ENCODE results near the gene LAMA4.

The LAMA4 gene

GRCh38 chr6:112194511-112194910 is 59.9 kb downstream of the LAMA4 start:
- DNase-seq, result no peak

GRCh38 chr6:112193535-112194051 is 60.8 kb downstream of the LAMA4 start:
- Mint-ChIP-seq H3K9me3 (no peaks in the 10 kb centered on the region), H3K27ac (no peak overlapping the region), H3K27me3 (peaks cover 21 to 44% of the 10 kb centered on the region in 2 donors), H3K36me3 (ENCODE audit: insufficient read depth) (no peaks in the 10 kb centered on the region), H3K4me3 (no peak overlapping the region), H3K4me1 (ENCODE audit: low read depth in 2 of 2) (no peaks in the 10 kb centered on the region)
- ATAC-seq (replicated peaks) (no peak), DNase-seq (no peak)

More at GRCh38 chr6:112194511-112194910, 59.9 kb downstream of the LAMA4 start:
- Mint-ChIP-seq H3K27me3 (peaks cover 26 to 47% of the 10 kb centered on the region in 2 donors), H3K27ac (no peak overlapping the region), H3K4me3 (no peak overlapping the region), H3K9me3 (no peaks in the 10 kb centered on the region), H3K4me1 (ENCODE audit: low read depth in 2 of 2) (no peaks in the 10 kb centered on the region), H3K36me3 (ENCODE audit: insufficient read depth) (no peaks in the 10 kb centered on the region)
- ATAC-seq (replicated peaks), result no peak

DNA sequence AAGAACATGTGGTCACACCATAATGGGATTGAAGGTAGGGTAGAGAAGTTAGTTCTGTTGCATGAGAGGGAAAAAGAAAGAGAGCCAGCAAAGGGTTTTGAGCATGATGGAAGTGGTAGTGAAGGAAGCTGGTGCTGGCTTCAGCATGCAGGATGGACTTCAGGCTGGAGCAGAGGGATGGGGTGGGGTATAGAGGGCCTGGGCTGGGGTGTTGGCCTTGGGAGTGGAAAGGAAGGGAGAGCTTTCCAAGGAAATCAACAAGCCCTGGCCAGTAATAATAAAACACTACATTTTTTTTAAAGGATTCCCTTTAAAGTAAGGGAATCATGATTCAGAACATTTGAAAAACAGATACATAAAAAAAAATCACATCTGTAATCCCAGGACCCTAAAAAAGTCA is 61.2 kb downstream of the LAMA4 start:
- H3K4me1 Mint-ChIP-seq (ENCODE audit: low read depth in 2 of 2), result peaks cover 0 to under 1% of the 10 kb centered on the region in 2 donors
- H3K27me3 Mint-ChIP-seq, result peaks cover 19 to 39% of the 10 kb centered on the region in 2 donors
- no peaks in the 10 kb centered on the region for H3K36me3 Mint-ChIP-seq (ENCODE audit: insufficient read depth)
- no peak for ATAC-seq (replicated peaks)
- H3K9me3 Mint-ChIP-seq, result no peaks in the 10 kb centered on the region
- no peak for DNase-seq
- H3K27ac Mint-ChIP-seq, result no peak overlapping the region
- no peak overlapping the region for H3K4me3 Mint-ChIP-seq

GRCh38 chr6:112191509-112192020 is 62.8 kb downstream of the LAMA4 start:
- H3K36me3 Mint-ChIP-seq (ENCODE audit: insufficient read depth), result no peaks in the 10 kb centered on the region
- peaks cover 5 to 6% of the 10 kb centered on the region in 2 donors for H3K4me1 Mint-ChIP-seq (ENCODE audit: low read depth in 2 of 2)
- H3K27ac Mint-ChIP-seq, result no peak overlapping the region
- H3K4me3 Mint-ChIP-seq, result no peak overlapping the region
- DNase-seq (no peak), ATAC-seq (replicated peaks) (no peak)
- H3K27me3 Mint-ChIP-seq, result peaks cover 26 to 30% of the 10 kb centered on the region in 2 donors
- no peaks in the 10 kb centered on the region for H3K9me3 Mint-ChIP-seq

- Mint-ChIP-seq H3K4me3 (no peak overlapping the region), H3K27me3 (peaks cover 25 to 36% of the 10 kb centered on the region in 2 donors), H3K27ac (no peak overlapping the region), H3K4me1 (ENCODE audit: low read depth in 2 of 2) (peaks cover 5 to 6% of the 10 kb centered on the region in 2 donors), H3K36me3 (ENCODE audit: insufficient read depth) (no peaks in the 10 kb centered on the region), H3K9me3 (no peaks in the 10 kb centered on the region)
- DNase-seq (no peak), ATAC-seq (replicated peaks) (no peak)
These were observed 64.2 kb downstream of the LAMA4 start for GRCh38 chr6:112190164-112190563.

DNA sequence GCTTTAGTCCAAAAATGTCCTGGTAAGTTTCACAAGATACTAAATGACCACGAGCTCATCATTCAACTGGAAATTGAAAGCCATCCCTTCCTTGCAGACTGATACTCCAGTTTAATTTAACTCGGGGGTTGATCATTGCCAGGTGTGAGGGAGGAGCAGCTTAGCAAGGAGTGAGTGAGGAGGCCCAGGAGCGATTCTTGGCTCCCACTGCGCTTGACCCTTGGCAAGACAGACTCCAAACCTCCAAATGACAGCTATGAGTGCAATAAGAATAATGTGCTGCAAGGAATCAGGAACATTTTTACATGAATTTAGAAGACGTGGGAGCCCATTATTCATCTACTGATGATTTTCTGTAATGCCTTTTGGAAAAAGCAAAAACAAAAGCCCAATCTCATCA is 64.9 kb downstream of the LAMA4 start:
- no peaks in the 10 kb centered on the region for H3K36me3 Mint-ChIP-seq (ENCODE audit: insufficient read depth)
- no peak overlapping the region for H3K27ac Mint-ChIP-seq
- peaks cover 31 to 43% of the 10 kb centered on the region in 2 donors for H3K27me3 Mint-ChIP-seq
- H3K9me3 Mint-ChIP-seq, result no peaks in the 10 kb centered on the region
- H3K4me3 Mint-ChIP-seq, result no peak overlapping the region
- DNase-seq (no peak), ATAC-seq (replicated peaks) (no peak)
- H3K4me1 Mint-ChIP-seq (ENCODE audit: low read depth in 2 of 2), result peaks cover 5 to 6% of the 10 kb centered on the region in 2 donors

- peaks cover 5 to 6% of the 10 kb centered on the region in 2 donors for H3K4me1 Mint-ChIP-seq (ENCODE audit: low read depth in 2 of 2)
- H3K4me3 Mint-ChIP-seq, result no peak overlapping the region
- ATAC-seq (replicated peaks) (no peak), DNase-seq (no peak)
- no peaks in the 10 kb centered on the region for H3K9me3 Mint-ChIP-seq
- peaks cover 31 to 46% of the 10 kb centered on the region in 2 donors for H3K27me3 Mint-ChIP-seq
- no peak overlapping the region for H3K27ac Mint-ChIP-seq
- H3K36me3 Mint-ChIP-seq (ENCODE audit: insufficient read depth), result no peaks in the 10 kb centered on the region
These were observed 65.5 kb downstream of the LAMA4 start for GRCh38 chr6:112188906-112189305.

- Mint-ChIP-seq H3K27ac (no peak overlapping the region), H3K4me3 (no peak overlapping the region), H3K36me3 (ENCODE audit: insufficient read depth) (no peaks in the 10 kb centered on the region), H3K9me3 (no peaks in the 10 kb centered on the region), H3K4me1 (ENCODE audit: low read depth in 2 of 2) (peaks cover 5 to 6% of the 10 kb centered on the region in 2 donors), H3K27me3 (peaks cover 35 to 42% of the 10 kb centered on the region in 2 donors)
- DNase-seq (no peak), ATAC-seq (replicated peaks) (peak; percentile 31)
These were observed 66.6 kb downstream of the LAMA4 start for GRCh38 chr6:112187736-112188135.

- H3K27me3 Mint-ChIP-seq, result peaks cover 51 to 55% of the 10 kb centered on the region in 2 donors
- H3K4me3 Mint-ChIP-seq, result no peak overlapping the region
- H3K4me1 Mint-ChIP-seq (ENCODE audit: low read depth in 2 of 2), result peaks cover 5 to 6% of the 10 kb centered on the region in 2 donors
- no peaks in the 10 kb centered on the region for H3K36me3 Mint-ChIP-seq (ENCODE audit: insufficient read depth)
- ATAC-seq (replicated peaks) (no peak), DNase-seq (no peak)
- no peaks in the 10 kb centered on the region for H3K9me3 Mint-ChIP-seq
- no peak overlapping the region for H3K27ac Mint-ChIP-seq
These were observed 69.4 kb downstream of the LAMA4 start for GRCh38 chr6:112184951-112185350.

DNA sequence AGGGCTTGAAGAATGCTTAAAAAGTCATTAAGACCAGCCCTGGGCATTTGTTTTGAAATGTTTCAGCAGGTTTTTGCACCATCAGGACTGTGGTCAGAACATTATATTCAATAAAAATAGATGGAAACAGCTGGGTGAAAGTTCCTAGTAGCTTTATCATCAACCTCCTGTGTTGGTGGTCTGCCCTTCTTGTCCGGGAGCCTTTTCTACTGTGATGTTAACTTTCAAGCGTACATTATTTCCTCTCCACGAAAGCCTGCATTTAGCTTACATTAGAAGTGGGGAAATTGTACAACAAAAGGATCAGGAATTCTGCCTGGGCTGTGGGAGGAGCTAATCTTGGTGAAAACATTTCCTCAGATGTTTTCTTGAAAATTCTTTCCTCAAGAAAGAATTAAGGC is 71.1 kb downstream of the LAMA4 start:
- Mint-ChIP-seq H3K4me1 (ENCODE audit: low read depth in 2 of 2) (peaks cover 5 to 6% of the 10 kb centered on the region in 2 donors), H3K27ac (no peak overlapping the region), H3K36me3 (ENCODE audit: insufficient read depth) (no peaks in the 10 kb centered on the region), H3K4me3 (no peak overlapping the region), H3K27me3 (peaks cover 58 to 62% of the 10 kb centered on the region in 2 donors), H3K9me3 (no peaks in the 10 kb centered on the region)
- ATAC-seq (replicated peaks) (no peak), DNase-seq (no peak)

- ATAC-seq (replicated peaks) (no peak), DNase-seq (no peak)
- no peak overlapping the region for H3K4me3 Mint-ChIP-seq
- H3K27ac Mint-ChIP-seq, result no peak overlapping the region
- no peaks in the 10 kb centered on the region for H3K4me1 Mint-ChIP-seq (ENCODE audit: low read depth in 2 of 2)
- peaks cover 44 to 69% of the 10 kb centered on the region in 2 donors for H3K27me3 Mint-ChIP-seq
- no peaks in the 10 kb centered on the region for H3K36me3 Mint-ChIP-seq (ENCODE audit: insufficient read depth)
- H3K9me3 Mint-ChIP-seq, result no peaks in the 10 kb centered on the region
These were observed 73.2 kb downstream of the LAMA4 start for GRCh38 chr6:112181130-112181529.

GRCh38 chr6:112180095-112180820 is 74.1 kb downstream of the LAMA4 start:
- peak; percentile 55 to 66 (median 60) for DNase-seq
- Mint-ChIP-seq H3K9me3 (no peaks in the 10 kb centered on the region), H3K4me3 (no peak overlapping the region), H3K27me3 (peaks cover 46 to 73% of the 10 kb centered on the region in 2 donors), H3K4me1 (ENCODE audit: low read depth in 2 of 2) (no peaks in the 10 kb centered on the region), H3K27ac (no peak overlapping the region), H3K36me3 (ENCODE audit: insufficient read depth) (no peaks in the 10 kb centered on the region)
- peak; percentile 76 for ATAC-seq (replicated peaks)

GRCh38 chr6:112179631-112180030 is 74.7 kb downstream of the LAMA4 start:
- ATAC-seq (replicated peaks), result no peak
- Mint-ChIP-seq H3K4me3 (no peak overlapping the region), H3K27me3 (peaks cover 45 to 71% of the 10 kb centered on the region in 2 donors), H3K9me3 (no peaks in the 10 kb centered on the region), H3K4me1 (ENCODE audit: low read depth in 2 of 2) (no peaks in the 10 kb centered on the region), H3K36me3 (ENCODE audit: insufficient read depth) (no peaks in the 10 kb centered on the region), H3K27ac (no peak overlapping the region)
- DNase-seq, result no peak

GRCh38 chr6:112178846-112179245 is 75.5 kb downstream of the LAMA4 start:
- peaks cover 44 to 67% of the 10 kb centered on the region in 2 donors for H3K27me3 Mint-ChIP-seq
- H3K4me1 Mint-ChIP-seq (ENCODE audit: low read depth in 2 of 2), result no peaks in the 10 kb centered on the region
- H3K36me3 Mint-ChIP-seq (ENCODE audit: insufficient read depth), result no peaks in the 10 kb centered on the region
- H3K9me3 Mint-ChIP-seq, result no peaks in the 10 kb centered on the region
- H3K4me3 Mint-ChIP-seq, result no peak overlapping the region
- H3K27ac Mint-ChIP-seq, result no peak overlapping the region
- DNase-seq (no peak), ATAC-seq (replicated peaks) (no peak)
